Measurements from ENCODE around the gene ATP2C2.

ATP2C2 gene

GRCh38 chr16:84379008-84379708, 10.8 kb downstream of the ATP2C2 start:
- no peak for TF ChIP-seq CTCF (IDR thresholded peaks at IDR 0.05; ENCODE audit: low read depth, low read length, missing control alignments)
- in situ Hi-C loops (cut with HindIII; ENCODE audit: low pct_ligation_motif_present, low sequenced_read_pairs), result no loop called here
- no peak overlapping the region for H3K27ac ChIP-seq
- H3K4me3 ChIP-seq (ENCODE audit: low read depth, low read length), result no peak overlapping the region
- no peaks in the 10 kb centered on the region for H3K36me3 ChIP-seq (replicated peaks)
- H3K27me3 ChIP-seq (replicated peaks), result no peaks in the 10 kb centered on the region
- DNase-seq, result no peak

GRCh38 chr16:84379709-84380362, 11.5 kb downstream of the ATP2C2 start:
- no peaks in the 10 kb centered on the region for H3K27me3 ChIP-seq (replicated peaks)
- no peak for DNase-seq
- TF ChIP-seq CTCF (IDR thresholded peaks at IDR 0.05; ENCODE audit: low read depth, low read length, missing control alignments), result no peak
- no peak overlapping the region for H3K4me3 ChIP-seq (ENCODE audit: low read depth, low read length)
- in situ Hi-C loops (cut with HindIII; ENCODE audit: low pct_ligation_motif_present, low sequenced_read_pairs), result no loop called here
- H3K27ac ChIP-seq, result no peak overlapping the region
- no peaks in the 10 kb centered on the region for H3K36me3 ChIP-seq (replicated peaks)

GRCh38 chr16:84380405-84380804, 12.1 kb downstream of the ATP2C2 start:
- TF ChIP-seq CTCF (IDR thresholded peaks at IDR 0.05; ENCODE audit: low read depth, low read length, missing control alignments), result no peak
- Histone ChIP-seq H3K4me3 (ENCODE audit: low read depth, low read length) (no peak overlapping the region), H3K36me3 (replicated peaks) (no peaks in the 10 kb centered on the region), H3K27ac (no peak overlapping the region), H3K27me3 (replicated peaks) (no peaks in the 10 kb centered on the region)
- DNase-seq, result no peak
- in situ Hi-C loops (cut with HindIII; ENCODE audit: low pct_ligation_motif_present, low sequenced_read_pairs), result no loop called here

GRCh38 chr16:84382396-84382795, 14.1 kb downstream of the ATP2C2 start:
- no peak for DNase-seq
- no peak overlapping the region for H3K4me3 ChIP-seq (ENCODE audit: low read depth, low read length)
- H3K36me3 ChIP-seq (replicated peaks), result no peaks in the 10 kb centered on the region
- no peaks in the 10 kb centered on the region for H3K27me3 ChIP-seq (replicated peaks)
- H3K27ac ChIP-seq, result no peak overlapping the region
- in situ Hi-C loops (cut with HindIII; ENCODE audit: low pct_ligation_motif_present, low sequenced_read_pairs), result no loop called here
- no peak for TF ChIP-seq CTCF (IDR thresholded peaks at IDR 0.05; ENCODE audit: low read depth, low read length, missing control alignments)

- Histone ChIP-seq H3K27ac (no peak overlapping the region), H3K27me3 (replicated peaks) (no peaks in the 10 kb centered on the region), H3K36me3 (replicated peaks) (no peaks in the 10 kb centered on the region), H3K4me3 (ENCODE audit: low read depth, low read length) (no peak overlapping the region)
- no peak for DNase-seq
- TF ChIP-seq CTCF (IDR thresholded peaks at IDR 0.05; ENCODE audit: low read depth, low read length, missing control alignments), result no peak
- in situ Hi-C loops (cut with HindIII; ENCODE audit: low pct_ligation_motif_present, low sequenced_read_pairs), result no loop called here
These were observed 14.8 kb downstream of the ATP2C2 start for GRCh38 chr16:84383106-84383505.

Measured in brain microvascular endothelial cell (primary cell).